ENCODE data around the gene DOCK8.

Gene DOCK8

DNA sequence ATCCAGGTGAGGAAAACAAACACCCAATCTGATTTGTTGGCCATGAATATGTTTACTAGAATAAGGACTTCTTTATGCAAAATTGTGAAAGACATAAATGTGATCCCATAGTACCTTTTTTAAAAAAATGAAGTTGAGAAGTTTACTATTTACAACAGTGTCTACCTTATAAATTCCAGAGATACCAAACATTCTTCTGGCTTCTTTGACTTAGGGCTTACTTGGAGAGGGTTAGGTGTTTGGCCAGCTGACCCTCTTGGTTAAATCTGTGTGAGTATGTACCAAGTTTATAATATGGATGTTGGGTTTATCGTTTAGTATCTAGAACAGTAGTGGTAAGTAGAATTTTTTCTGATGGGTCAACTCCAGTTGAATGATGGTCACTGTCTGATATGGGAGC is 212.3 kb downstream of the DOCK8 start:
- no peak for TF ChIP-seq CTCF (IDR thresholded peaks at IDR 0.05; ENCODE audit: control extremely low read depth, extremely low read depth, low read depth, missing control alignments)
- CTCF ChIA-PET: interaction anchor here (1.1 to 1.9 kb wide), 2 partner anchors 15 to 22 kb away, joined by 3 to 5 read pairs; no protein-coding TSS in a partner anchor
- DNase-seq (ENCODE audit: extremely low spot score): no peak
- POLR2A ChIA-PET: no interaction called here

- DNase-seq (ENCODE audit: extremely low spot score): no peak
- ChIA-PET POLR2A (no interaction called here), CTCF (interaction anchor here (1.2 kb wide), 1 partner anchor 573 kb away, joined by 3 read pairs; no protein-coding TSS in a partner anchor)
- TF ChIP-seq CTCF (IDR thresholded peaks at IDR 0.05; ENCODE audit: control extremely low read depth, extremely low read depth, low read depth, missing control alignments): no peak
Measured at GRCh38 chr9:431701-432100, 217.0 kb downstream of the DOCK8 start.

GRCh38 chr9:436482-436881 is 221.8 kb downstream of the DOCK8 start:
- TF ChIP-seq CTCF (IDR thresholded peaks at IDR 0.05; ENCODE audit: control extremely low read depth, extremely low read depth, low read depth, missing control alignments): no peak
- DNase-seq (ENCODE audit: extremely low spot score): no peak
- POLR2A ChIA-PET: no interaction called here
- CTCF ChIA-PET: interaction anchor here (0.7 to 1.2 kb wide), 2 partner anchors 20 to 54 kb away, joined by 3 read pairs; no protein-coding TSS in a partner anchor

- TF ChIP-seq CTCF (IDR thresholded peaks at IDR 0.05; ENCODE audit: control extremely low read depth, extremely low read depth, low read depth, missing control alignments): no peak
- ChIA-PET CTCF (interaction anchor here (0.7 to 1.2 kb wide), 2 partner anchors 19 to 54 kb away, joined by 3 read pairs; no protein-coding TSS in a partner anchor), POLR2A (no interaction called here)
- no peak for DNase-seq (ENCODE audit: extremely low spot score)
Measured at GRCh38 chr9:437066-437465, 222.4 kb downstream of the DOCK8 start.

- TF ChIP-seq CTCF (IDR thresholded peaks at IDR 0.05; ENCODE audit: control extremely low read depth, extremely low read depth, low read depth, missing control alignments): no peak
- ChIA-PET CTCF (interaction anchor here (1.2 kb wide), 1 partner anchor 19 kb away, joined by 3 read pairs; no protein-coding TSS in a partner anchor), POLR2A (no interaction called here)
- DNase-seq (ENCODE audit: extremely low spot score): no peak
Measured at GRCh38 chr9:437574-438001, 222.9 kb downstream of the DOCK8 start.

- CTCF ChIA-PET: no interaction called here
- TF ChIP-seq CTCF (IDR thresholded peaks at IDR 0.05; ENCODE audit: control extremely low read depth, extremely low read depth, low read depth, missing control alignments): no peak
- no peak for DNase-seq (ENCODE audit: extremely low spot score)
- POLR2A ChIA-PET: no interaction called here
Measured at GRCh38 chr9:438066-438465, 223.4 kb downstream of the DOCK8 start.
